CD4-positive, alpha-beta T cell treated with Interleukin-10 for 1 hour (primary cell): ENCODE measurements around the gene FNDC3A.
"Not testable (repeated sequence)": the region's sequence is repeated elsewhere in the genome, so short reads cannot be mapped to it uniquely, and the experiment has no call there.

Experiments
- DNase-seq: peaks from one replicate; pipeline ENCODE4 v3.0.0-alpha.2; 2020

The FNDC3A gene

GRCh38 chr13:48977973-48978372 lies 2.3 kb downstream of the FNDC3A start:
- DNase-seq = no peak

GRCh38 chr13:48978942-48979601 lies 3.4 kb downstream of the FNDC3A start:
- DNase-seq = no peak

GRCh38 chr13:48979892-48980291 lies 4.2 kb downstream of the FNDC3A start:
- DNase-seq = no peak

GRCh38 chr13:48983331-48983730 lies 7.6 kb downstream of the FNDC3A start:
- DNase-seq = no peak

GRCh38 chr13:48985756-48986155 lies 10.0 kb downstream of the FNDC3A start:
- no peak for DNase-seq

- no peak for DNase-seq
Observed at GRCh38 chr13:48990900-48991299, 15.2 kb downstream of the FNDC3A start.

GRCh38 chr13:48993150-48993549 lies 17.4 kb downstream of the FNDC3A start:
- DNase-seq = no peak

- DNase-seq = no peak
Observed at GRCh38 chr13:48994706-48995105, 19.0 kb downstream of the FNDC3A start.

- DNase-seq = no peak
Observed at GRCh38 chr13:48998641-48999292, 23.1 kb downstream of the FNDC3A start.

- no peak for DNase-seq
Observed at GRCh38 chr13:49000247-49000646, 24.5 kb downstream of the FNDC3A start.

GRCh38 chr13:49018986-49019635 lies 43.4 kb downstream of the FNDC3A start:
- DNase-seq = not testable (repeated sequence)

- DNase-seq = no peak
Observed at GRCh38 chr13:49020328-49020727, 44.6 kb downstream of the FNDC3A start.

- no peak for DNase-seq
Observed at GRCh38 chr13:49020940-49021553, 45.3 kb downstream of the FNDC3A start.

GRCh38 chr13:49021953-49022352 lies 46.2 kb downstream of the FNDC3A start:
- DNase-seq = no peak

GRCh38 chr13:49022472-49023144 lies 46.9 kb downstream of the FNDC3A start:
- DNase-seq = no peak

GRCh38 chr13:49023431-49023830 lies 47.7 kb downstream of the FNDC3A start:
- no peak for DNase-seq

- DNase-seq = no peak
Observed at GRCh38 chr13:49026851-49027250, 51.1 kb downstream of the FNDC3A start.

- no peak for DNase-seq
Observed at GRCh38 chr13:49029570-49029969, 53.9 kb downstream of the FNDC3A start.

- DNase-seq = no peak
Observed at GRCh38 chr13:49030213-49030612, 54.5 kb downstream of the FNDC3A start.

- DNase-seq = no peak
Observed at GRCh38 chr13:49040872-49041271, 65.2 kb downstream of the FNDC3A start.

- no peak for DNase-seq
Observed at GRCh38 chr13:49042476-49042875, 66.8 kb downstream of the FNDC3A start.

GRCh38 chr13:49044008-49044407 lies 68.3 kb downstream of the FNDC3A start:
- no peak for DNase-seq

GRCh38 chr13:49044836-49045235 lies 69.1 kb downstream of the FNDC3A start:
- no peak for DNase-seq
